Activated B cell treated with CpG ODN at 0.5 μM for 24 hours (primary cell): ENCODE measurements around the gene MAML3. TPM values are rescaled to one million over a fixed set of nuclear protein-coding genes. Genes with fewer than 3 reads are reported as not detected.

Experiments used
- ATAC-seq: fragments of 200-7000 bp; cut with Tn5 transposase; one replicate; pipeline ENCODE4 v1.10.0; 2021; ENCODE audit warnings: low read depth, mild to moderate bottlenecking, moderate library complexity
- CTCF ChIA-PET: fragments of 350-600 bp; sonication (Branson Sonifier 250); formaldehyde crosslinking; loops from one replicate; lab custom pipeline; 2021; ENCODE audit warnings: antibody characterized with exemption; lab: Charles Lee
- POLR2A ChIA-PET: fragments of 350-600 bp; sonication (Branson Sonifier 250); formaldehyde crosslinking; loops from one replicate; lab custom pipeline; 2021; ENCODE audit warnings: antibody characterized with exemption; lab: Charles Lee
- DNase-seq: peaks from one replicate; pipeline ENCODE4 v3.0.0; 2022
- H3K27ac Mint-ChIP-seq: one replicate; pipeline ENCODE4 v1.8.0; 2020; ENCODE audit warnings: mixed read lengths
- H3K27me3 Mint-ChIP-seq: one replicate; pipeline ENCODE4 v1.8.0; 2021; ENCODE audit warnings: mixed read lengths
- H3K36me3 Mint-ChIP-seq: one replicate; pipeline ENCODE4 v1.8.0; 2021; ENCODE audit warnings: low read depth, mixed read lengths
- H3K4me1 Mint-ChIP-seq: one replicate; pipeline ENCODE4 v1.8.0; 2021; ENCODE audit warnings: mixed read lengths
- H3K4me3 Mint-ChIP-seq: one replicate; pipeline ENCODE4 v1.8.0; 2020; ENCODE audit warnings: mild to moderate bottlenecking, mixed read lengths
- H3K9me3 Mint-ChIP-seq: one replicate; pipeline ENCODE4 v1.8.0; 2020; ENCODE audit warnings: mixed read lengths
- CTCF ChIP-seq: fragments of 200-600 bp; IDR thresholded peaks from one replicate; pipeline ENCODE4 v1.8.0; 2022; ENCODE audit warnings: antibody characterized with exemption, mild to moderate bottlenecking
- intact Hi-C: fragments of 100-400 bp; cut with micrococcal nuclease; formaldehyde crosslinking; loops from one replicate; pipeline ENCODE4 v1.15.1; 2024
- total RNA-seq: library from RNA; stranded (reverse); gene quantifications from 2 replicates; pipeline ENCODE4 v1.2.3, GENCODE V29; 2022

The MAML3 gene
- total RNA-seq, 1 donor from 2014 or later: 2.6 TPM

GRCh38 chr4:140044337-140044902 lies 109.6 kb downstream of the MAML3 start:
- DNase-seq (no peak), ATAC-seq (no peak)
- intact Hi-C loops: no loop called here
- ChIA-PET POLR2A (interaction anchor here (0.6 kb wide), 1 partner anchor 194 kb away, joined by 3 read pairs; no protein-coding TSS in a partner anchor), CTCF (no interaction called here)
- H3K4me1 Mint-ChIP-seq: peaks cover 9% of the 10 kb centered on the region
- H3K36me3 Mint-ChIP-seq: no peaks in the 10 kb centered on the region
- H3K27me3 Mint-ChIP-seq: no peaks in the 10 kb centered on the region
- no peak overlapping the region for H3K4me3 Mint-ChIP-seq
- no peak overlapping the region for H3K27ac Mint-ChIP-seq
- H3K9me3 Mint-ChIP-seq: no peaks in the 10 kb centered on the region
- TF ChIP-seq CTCF: no peak

GRCh38 chr4:140042634-140043033 lies 111.3 kb downstream of the MAML3 start:
- no peak for TF ChIP-seq CTCF
- H3K36me3 Mint-ChIP-seq: no peaks in the 10 kb centered on the region
- H3K9me3 Mint-ChIP-seq: no peaks in the 10 kb centered on the region
- ChIA-PET POLR2A (no interaction called here), CTCF (no interaction called here)
- H3K27me3 Mint-ChIP-seq: no peaks in the 10 kb centered on the region
- ATAC-seq (no peak), DNase-seq (no peak)
- intact Hi-C loops: no loop called here
- no peaks in the 10 kb centered on the region for H3K4me1 Mint-ChIP-seq
- H3K27ac Mint-ChIP-seq: no peak overlapping the region
- no peak overlapping the region for H3K4me3 Mint-ChIP-seq

GRCh38 chr4:140038031-140038533 lies 115.9 kb downstream of the MAML3 start:
- no peaks in the 10 kb centered on the region for H3K27me3 Mint-ChIP-seq
- POLR2A ChIA-PET: no interaction called here
- no peak for TF ChIP-seq CTCF
- H3K9me3 Mint-ChIP-seq: no peaks in the 10 kb centered on the region
- H3K4me1 Mint-ChIP-seq: no peaks in the 10 kb centered on the region
- CTCF ChIA-PET: interaction anchor here (1.0 to 1.2 kb wide), 2 partner anchors 11 to 216 kb away, joined by 3 read pairs; no protein-coding TSS in a partner anchor
- intact Hi-C loops: no loop called here
- no peak overlapping the region for H3K27ac Mint-ChIP-seq
- no peak overlapping the region for H3K4me3 Mint-ChIP-seq
- DNase-seq: no peak
- ATAC-seq: no peak
- H3K36me3 Mint-ChIP-seq: no peaks in the 10 kb centered on the region

GRCh38 chr4:140037353-140038030 lies 116.5 kb downstream of the MAML3 start:
- CTCF ChIA-PET: interaction anchor here (1.0 kb wide), 1 partner anchor 11 kb away, joined by 3 read pairs; no protein-coding TSS in a partner anchor
- no peak overlapping the region for H3K4me3 Mint-ChIP-seq
- H3K36me3 Mint-ChIP-seq: no peaks in the 10 kb centered on the region
- H3K27me3 Mint-ChIP-seq: no peaks in the 10 kb centered on the region
- no peak for TF ChIP-seq CTCF
- H3K27ac Mint-ChIP-seq: no peak overlapping the region
- DNase-seq (no peak), ATAC-seq (no peak)
- no peaks in the 10 kb centered on the region for H3K4me1 Mint-ChIP-seq
- no peaks in the 10 kb centered on the region for H3K9me3 Mint-ChIP-seq
- POLR2A ChIA-PET: no interaction called here
- intact Hi-C loops: no loop called here

- DNase-seq: no peak
- intact Hi-C loops: no loop called here
- Mint-ChIP-seq H3K27ac (no peak overlapping the region), H3K27me3 (peaks cover 11% of the 10 kb centered on the region), H3K4me1 (no peaks in the 10 kb centered on the region), H3K9me3 (no peaks in the 10 kb centered on the region), H3K4me3 (no peak overlapping the region), H3K36me3 (no peaks in the 10 kb centered on the region)
- no peak for TF ChIP-seq CTCF
- no peak for ATAC-seq
- CTCF ChIA-PET: no interaction called here
- POLR2A ChIA-PET: no interaction called here
Observed at GRCh38 chr4:140031706-140032105, 122.3 kb downstream of the MAML3 start.
